NCI-H2107 treated with DMSO at 0.1 percent for 48 hours (cell line): ENCODE results near the gene ITGB6.

Source experiments
- DNase-seq: peaks from one replicate; lab custom pipeline; 2025; ENCODE audit not compliant: unreplicated experiment; lab: John Stamatoyannopoulos, UW

Gene ITGB6

DNA sequence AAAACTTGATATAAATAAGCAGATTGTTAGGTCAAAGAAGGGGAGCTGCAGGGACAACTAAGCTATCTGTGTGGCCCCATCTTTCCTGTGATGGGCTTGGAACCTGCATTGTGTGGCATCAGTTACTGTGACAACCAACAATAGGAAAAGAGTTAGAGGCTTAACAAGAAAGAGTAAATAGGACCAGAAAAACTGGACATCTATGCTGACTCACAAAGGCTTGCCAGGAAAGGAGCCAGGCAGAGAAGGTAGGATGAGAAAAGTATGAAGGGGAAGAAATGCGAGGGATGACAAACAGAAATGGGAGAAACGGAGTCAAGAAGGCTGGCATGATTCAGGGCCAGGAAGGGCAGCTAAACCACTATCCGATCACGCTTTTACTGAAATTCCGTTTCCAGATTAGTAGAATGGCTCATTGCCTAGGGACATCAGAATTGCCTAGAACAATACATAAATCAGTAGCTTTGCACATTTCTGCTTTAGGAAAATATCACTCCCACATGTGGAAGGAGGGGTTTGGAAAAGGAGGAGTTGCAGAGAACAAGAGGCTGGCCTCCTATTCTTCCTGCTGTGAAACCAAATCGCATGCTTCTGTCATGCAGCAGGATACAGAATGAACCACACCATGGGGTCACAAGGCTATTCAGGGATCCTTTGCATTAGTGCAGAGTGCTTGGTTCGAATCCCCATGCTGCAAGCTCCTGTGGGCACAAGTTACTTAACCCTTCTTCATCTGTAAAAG is 144.9 kb downstream of the ITGB6 start:
- no peak for DNase-seq

DNA sequence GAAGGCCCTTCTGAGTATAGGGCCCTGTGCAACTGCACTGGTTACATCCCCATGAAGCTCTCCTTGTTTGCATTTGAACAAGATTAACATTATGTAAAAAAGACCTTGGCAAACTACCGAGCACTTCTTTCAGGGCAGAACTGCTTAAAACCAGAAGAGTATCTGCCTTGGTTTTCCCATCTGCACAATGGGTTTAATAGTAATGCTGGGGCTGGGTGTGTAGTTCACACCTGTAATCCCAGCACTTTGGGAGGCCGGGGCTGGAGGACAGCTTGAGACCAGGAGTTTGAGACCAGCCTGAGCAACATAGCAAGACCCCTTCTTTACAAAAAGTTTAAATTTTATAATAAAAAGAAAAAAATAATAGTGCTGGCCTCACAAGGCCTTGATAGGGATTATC is 146.1 kb downstream of the ITGB6 start:
- DNase-seq, result no peak

DNA sequence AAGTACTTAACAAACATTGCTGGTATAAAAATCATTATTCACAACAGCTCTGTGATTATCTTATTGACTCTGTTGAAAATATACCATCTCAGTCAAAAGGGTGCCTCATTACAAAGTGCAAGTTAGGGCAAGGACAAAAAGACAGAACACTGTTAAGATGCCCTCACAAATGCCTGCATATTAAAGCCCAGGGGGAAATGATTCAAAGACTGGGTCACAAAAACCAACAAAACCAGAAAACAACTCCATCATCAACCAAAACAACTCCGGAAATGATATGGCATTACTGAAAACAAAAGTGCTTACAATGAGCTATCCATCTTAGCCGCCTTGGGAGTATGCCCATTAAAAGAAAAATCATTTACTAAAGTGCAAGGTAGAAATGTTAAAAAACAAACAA is 147.5 kb downstream of the ITGB6 start:
- DNase-seq, result no peak

DNA sequence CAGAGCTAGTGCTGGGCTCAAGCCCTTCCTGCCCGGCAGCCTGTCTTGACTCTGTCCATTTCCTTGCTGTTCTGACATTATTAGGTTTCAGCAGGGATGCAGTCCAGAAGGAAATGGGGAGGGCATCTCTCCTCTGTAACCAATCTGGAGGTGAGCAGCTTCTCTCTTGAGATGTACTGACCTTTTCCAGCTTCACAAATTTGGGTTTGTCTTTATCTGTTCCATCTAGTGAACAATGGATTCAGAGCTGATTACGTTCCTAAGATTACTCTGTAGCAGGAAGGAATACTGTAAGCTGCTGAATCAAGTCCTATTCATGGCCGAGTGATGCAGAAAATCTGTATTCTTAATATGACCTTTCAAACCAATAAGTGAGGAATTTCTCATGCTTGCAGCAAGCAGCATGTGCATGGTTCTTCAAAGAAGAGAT is 148.7 kb downstream of the ITGB6 start:
- no peak for DNase-seq

DNA sequence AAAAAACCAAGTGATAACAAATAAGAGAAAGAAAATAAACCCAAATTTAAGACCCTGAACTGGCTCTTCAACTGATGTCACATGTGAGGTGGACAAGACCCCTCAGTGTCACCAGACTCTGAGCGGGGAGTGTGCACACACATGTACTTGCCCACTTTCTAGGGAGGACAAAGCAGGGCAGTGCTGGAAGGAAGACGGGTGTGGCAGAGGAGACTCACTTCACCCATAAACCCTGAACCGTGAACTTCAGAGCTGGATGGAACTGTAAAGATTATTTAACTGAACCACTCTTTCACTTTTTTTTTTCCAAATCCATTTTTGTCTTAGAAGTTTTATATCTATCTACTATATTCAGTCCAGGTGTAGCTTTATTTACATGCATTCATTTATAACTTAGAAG is 149.9 kb downstream of the ITGB6 start:
- DNase-seq, result no peak
